NCI-H345 (cell line): Measurements from ENCODE around the gene BFAR.
"Not testable (repeated sequence)": the region's sequence is repeated elsewhere in the genome, so short reads cannot be mapped to it uniquely, and the experiment has no call there.

ENCODE experiments used
- DNase-seq: peaks from one replicate; lab custom pipeline; 2025; lab: John Stamatoyannopoulos, UW

The BFAR gene, protein sequence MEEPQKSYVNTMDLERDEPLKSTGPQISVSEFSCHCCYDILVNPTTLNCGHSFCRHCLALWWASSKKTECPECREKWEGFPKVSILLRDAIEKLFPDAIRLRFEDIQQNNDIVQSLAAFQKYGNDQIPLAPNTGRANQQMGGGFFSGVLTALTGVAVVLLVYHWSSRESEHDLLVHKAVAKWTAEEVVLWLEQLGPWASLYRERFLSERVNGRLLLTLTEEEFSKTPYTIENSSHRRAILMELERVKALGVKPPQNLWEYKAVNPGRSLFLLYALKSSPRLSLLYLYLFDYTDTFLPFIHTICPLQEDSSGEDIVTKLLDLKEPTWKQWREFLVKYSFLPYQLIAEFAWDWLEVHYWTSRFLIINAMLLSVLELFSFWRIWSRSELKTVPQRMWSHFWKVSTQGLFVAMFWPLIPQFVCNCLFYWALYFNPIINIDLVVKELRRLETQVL

DNA sequence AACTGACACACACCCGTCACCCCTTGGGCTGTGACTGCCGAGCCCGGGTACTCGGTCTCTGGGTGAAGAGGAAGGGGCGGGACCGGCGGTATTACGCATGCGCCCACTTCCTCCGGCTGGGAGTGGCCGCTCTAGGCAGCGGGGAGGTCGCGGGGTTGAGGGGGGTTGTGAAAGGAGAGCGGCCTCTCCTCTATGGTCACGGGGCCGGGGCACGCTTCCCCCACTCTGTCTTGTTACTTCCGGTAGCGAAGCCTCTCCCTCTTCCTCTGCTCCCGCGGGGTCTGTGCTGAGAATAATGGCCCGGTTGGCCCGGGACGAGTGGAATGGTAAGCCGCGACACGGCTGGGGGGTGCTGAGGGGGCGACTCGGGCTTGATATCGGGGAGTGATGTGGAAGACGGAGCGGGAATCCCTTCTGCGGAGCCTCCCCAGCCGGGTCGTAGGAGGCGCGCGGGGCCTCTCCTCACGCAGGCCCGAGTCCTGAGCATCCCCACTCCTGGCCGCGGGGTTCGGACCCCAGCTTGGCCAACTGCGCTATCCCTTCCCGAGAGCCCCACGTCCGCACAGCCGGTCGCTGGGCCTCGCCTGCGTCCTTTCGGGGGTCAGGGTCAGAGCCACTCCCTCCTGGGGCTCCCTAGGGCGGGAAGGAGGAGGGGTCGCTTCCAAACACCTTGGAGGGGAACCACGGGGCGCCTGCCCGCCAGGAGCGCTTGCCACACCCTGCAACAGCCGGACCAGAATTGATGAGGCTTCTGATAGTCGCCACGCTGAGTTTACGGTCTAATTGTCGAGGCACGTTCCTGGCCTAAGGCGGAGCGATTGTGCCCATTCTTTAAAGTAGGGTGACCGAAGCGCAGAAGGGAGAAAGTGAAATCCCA, at the start of gene BFAR:
TSS of gene BFAR (plus strand) at position 259 of the 877 bp plus-strand sequence. CDS start 11,396 bp downstream, outside the sequence.
- DNase-seq: peak; percentile 98

DNA sequence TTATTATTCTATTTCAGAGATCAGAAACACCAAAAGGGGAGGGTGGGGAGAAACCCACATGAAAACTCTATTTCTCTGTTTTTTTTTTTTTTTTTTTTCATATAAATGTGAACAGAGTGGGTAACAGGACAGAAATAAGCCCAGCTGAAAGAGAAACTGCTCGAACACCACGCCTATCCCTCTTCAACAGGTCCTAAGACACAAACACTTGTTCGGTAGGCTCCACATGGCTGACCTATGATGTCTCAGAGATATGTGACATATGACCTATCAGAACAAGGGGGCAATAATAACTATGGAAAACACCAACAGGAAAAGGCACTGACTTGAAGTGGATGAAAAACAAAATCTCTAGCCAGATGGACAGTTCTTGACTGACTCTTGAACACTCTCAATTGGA, 47.5 kb upstream of the BFAR start:
- no peak for DNase-seq

DNA sequence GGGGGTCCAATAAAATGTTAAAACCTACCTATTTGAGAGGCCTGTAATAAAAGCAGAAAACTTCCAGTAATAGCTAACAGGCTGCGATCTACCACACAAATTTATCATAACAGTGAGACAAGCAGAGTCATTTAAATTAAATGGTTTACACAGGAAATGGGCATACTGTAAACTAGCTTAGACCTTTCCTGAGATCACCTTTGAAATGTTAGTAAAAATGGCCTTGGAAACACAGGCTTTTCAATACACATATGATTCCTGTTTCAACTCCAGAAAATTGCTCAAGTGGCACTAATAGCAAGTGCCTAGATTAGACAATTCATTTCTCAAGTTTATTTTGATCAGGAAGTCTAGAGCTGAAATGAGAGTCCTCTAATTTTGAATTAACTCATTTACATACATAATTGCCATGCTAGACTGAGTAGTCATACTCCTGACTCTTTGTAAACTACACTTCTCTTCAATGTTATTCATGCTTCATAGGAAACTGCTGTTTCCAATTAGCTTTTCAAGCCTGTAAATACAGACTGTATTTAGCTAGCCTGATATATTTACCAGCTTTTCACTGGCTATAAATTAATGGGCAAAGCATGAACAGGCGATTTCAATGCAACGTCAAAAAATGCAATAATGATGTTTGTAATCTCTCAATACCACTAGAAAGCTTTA, 46.0 kb upstream of the BFAR start:
- DNase-seq: no peak

DNA sequence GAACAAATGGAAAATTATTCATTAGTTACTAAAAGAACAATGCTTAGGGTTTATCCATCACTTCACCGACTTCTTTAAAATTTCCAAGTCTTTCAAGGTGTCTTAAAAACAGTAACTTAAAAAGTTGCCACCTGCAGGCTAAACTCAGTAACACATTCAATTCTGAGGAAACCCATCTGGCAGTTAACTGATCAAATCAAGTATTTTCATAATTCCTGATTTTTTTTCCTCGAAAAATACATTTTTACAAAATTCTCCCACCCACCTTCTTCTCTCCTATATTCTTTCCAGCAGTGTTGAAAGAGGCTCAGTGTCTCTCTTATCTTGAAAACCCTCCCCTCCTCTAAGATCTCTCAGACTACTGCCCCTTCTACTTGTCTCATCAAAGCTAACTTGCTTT, 32.6 kb upstream of the BFAR start:
- DNase-seq: no peak

DNA sequence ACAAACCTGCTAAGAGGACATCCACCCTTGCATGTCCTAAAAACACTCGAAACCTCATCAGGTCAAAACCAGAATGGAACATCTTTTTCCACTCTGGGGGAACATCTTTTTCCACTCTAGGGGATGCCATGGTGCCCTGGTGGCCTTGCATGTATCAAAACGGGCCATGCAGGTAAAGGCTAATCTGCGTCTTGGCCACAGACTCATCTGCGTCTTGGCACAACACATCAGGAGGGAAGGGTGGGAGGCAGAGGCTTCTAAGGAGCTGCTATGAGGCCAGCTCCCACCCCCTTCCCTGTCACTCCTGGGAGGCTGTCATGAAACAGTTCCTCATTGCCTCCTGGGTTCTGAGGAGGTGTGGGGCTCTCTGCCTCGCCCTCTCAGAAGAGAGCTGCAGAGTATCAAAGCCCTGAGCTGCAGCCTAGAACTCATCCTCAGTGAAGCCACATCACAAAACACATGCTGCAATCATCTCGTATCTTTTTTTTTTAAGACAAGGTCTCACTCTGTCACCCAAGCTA, 30.2 kb upstream of the BFAR start:
- no peak for DNase-seq

DNA sequence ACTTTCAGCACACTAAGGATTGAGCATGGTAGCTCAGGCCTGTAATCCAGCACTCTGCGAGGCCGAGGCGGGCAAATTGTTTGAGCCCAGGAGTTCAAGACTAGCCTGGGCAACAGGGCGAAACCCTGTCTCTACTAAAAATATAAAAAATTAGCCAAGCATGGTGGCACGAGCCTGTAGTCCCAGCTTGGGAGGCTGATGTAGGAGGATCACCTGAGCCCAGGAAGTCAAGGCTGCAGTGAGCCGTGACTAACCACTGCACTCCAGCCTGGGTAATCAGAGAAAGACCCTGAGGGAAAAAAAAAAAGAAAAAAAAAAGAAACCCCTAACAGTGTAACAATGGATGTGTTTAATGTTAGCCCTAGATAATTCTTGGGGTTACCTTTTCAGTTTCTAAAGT, 26.6 kb upstream of the BFAR start:
- no peak for DNase-seq

DNA sequence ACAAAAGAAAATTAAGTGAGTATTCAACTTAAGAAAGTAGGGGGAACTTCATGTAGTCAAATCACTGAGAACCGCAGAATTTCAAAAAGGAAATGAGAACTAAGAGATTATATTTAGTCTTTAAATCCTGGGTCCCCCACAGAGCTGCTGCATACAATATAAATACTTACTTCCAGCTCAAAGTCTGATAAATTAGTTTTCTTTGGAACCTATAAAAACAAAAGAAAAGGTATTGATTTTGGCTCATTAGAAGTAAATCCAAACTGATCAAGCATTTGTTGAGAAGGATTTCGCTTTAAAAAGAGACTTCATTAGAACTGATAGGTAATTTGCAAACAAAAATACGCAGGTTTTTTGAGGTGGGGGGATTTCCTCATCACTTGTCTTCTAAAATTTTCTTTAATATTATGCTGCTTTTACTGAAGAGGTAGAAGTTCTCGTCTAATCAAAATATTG, 24.6 kb upstream of the BFAR start:
- DNase-seq: no peak

DNA sequence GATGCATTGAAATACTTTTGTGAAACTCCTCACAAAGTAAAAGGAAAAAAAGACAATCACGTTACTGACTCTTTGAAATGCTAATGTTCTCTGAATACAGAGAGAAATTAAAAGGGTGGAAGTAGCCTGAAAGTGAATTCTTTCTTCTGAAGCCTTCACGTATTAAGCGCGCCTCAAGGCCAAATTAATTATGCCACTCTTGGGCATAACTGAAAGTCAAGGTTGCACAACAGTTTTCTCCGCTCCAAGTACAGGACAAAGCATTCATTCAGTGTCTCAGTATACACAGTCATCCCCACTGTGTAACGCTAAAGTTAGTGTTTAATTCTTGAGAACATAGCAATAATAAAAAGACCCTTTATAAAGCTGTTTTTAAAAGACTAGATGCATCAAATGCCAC, 24.1 kb upstream of the BFAR start:
- DNase-seq: no peak

DNA sequence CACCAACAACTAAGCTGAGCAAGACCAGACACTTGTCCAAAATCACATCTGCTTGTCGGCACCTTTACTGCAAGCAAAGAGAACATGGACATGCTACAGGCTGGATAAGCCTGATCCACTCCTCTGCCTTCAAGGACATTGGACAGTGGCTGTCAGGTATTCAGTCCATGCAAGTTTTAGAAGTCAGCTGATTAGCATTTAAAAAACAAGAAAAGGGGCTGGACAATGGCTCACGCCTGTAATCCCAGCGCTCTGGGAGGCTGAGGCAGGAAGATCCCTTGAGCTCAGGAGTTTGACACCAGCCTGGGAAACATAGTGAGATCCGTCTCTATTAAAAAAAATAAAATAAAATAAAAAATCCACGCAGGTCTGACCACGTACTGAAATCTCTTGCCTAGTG, 23.0 kb upstream of the BFAR start:
- no peak for DNase-seq

DNA sequence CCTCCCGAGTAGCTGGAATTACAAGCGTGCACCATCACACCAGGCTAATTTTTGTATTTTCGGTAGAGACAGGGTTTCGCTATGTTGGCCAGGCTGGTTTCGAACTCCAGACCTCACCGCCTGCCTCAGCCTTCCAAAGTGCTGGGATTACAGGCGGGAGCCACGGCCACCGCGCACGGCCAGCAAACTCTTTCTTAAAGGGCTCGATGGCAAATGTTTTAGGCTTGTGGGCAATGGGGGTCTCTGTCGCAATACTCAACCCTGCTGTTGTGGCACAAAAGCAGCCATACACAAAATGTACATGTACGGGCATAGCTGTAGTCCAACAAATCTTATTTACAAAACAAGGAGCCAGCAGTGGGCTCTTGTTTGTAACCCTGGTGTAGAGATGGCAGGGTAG, 21.1 kb upstream of the BFAR start:
- DNase-seq: no peak

DNA sequence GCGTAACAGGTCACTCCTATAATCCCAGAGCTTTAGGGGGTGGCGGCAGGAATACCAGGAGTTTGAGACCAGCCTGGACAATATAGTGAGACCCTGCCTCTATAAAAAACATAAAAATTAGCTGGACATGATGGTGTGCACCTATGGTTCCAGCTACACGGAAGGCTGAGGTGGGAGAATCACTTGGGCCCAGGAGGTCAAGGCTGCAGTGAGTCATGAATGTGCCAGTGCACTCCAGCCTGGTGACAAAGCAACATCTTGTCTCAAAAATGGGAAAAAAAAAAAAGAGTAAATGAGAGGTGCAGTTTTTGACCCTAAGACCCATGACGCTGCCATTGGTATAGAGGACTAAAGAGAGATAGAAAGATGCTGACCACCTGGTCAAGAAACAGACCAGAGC, 18.8 kb upstream of the BFAR start:
- DNase-seq: no peak

DNA sequence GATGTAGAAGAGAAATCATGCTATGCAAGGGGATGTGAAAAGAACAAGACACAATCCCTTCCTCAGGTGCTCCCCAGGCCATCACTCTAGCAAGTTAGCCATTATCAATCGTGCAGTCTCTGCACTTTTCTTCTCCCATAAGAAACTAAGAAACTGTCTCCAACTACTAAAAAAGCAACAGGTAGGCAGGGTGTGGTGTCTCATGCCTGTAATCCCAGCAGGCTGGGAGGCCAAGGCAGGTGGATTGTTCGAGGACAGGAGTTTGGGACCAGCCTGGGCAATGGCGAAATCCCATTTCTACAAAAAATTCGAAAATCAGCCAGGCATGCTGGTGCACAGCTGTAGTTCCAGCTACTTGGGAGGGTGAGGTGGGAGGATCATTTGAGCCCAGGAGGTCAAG, 16.5 kb upstream of the BFAR start:
- DNase-seq: no peak

DNA sequence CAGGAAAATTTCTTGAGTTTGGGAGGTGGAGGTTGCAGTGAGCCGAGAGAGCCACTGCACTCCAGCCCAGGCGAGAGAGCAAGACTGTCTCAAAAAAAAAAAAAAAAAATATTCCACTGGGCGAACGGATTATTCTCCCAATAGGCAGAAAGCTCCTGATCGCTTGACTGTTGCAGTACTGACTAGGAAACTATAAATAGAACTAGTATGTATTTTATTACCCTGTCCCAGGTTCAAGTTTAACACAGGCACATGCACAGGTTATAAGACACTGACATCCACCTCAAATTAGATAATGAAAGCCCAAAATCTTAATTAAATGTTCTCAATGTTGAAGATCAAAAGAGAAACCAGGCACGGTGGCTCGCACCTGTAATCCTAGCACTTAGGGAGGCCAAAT, 14.2 kb upstream of the BFAR start:
- no peak for DNase-seq

DNA sequence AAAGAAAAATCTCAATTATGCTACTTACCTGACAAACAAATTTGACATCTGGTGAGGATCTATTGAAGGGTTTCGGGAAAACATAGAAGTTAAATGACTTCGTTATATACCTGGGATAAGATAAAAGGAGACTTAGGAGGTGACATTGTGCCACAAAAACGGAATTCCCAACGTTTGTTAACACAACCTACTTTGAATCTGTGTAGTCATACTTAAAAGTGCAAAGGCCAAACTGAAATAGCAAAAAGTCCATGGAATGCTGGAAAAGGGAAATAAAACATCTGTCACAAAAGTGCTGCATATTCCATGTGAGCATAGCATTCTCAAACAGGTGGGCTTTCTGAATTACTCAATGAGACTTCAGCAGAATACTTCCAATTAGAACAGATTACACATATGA, 5.7 kb upstream of the BFAR start:
- DNase-seq: no peak

DNA sequence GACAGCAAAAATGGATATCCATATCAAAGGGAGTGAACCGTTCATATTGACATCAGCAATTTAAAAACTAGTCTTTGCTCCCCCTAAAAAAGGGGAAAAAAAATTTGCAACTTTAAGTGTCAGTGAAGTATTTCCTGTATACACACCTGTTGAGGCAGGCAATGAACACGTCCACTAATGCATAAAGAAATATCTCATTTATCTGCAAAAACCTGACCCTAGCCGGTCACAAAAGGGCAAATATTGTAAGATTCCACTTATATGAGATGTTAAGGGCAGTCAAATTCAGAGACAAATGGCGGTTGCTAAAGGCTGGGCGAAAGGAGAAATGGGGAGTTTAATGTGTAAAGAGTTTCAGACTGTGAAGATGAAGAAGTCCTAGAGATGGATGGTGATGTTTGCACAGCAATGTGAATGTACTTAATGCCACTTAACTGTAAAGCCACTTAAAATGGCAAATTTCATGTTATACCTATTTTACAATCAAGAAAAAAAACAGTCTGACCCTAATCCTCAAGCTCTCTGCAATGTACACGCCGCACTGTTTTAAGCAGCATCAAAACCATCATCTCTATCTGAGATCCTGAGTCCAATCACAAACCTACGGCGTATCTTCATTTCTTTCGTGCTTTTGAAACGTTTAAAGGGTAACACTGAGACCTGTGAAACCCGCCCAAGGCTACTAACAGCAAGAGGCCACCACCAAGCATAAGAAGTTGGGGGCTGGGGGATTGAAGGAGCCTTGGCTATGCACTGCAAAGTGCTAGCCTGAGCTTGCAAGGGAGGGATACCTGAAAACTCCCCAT, 3.7 kb upstream of the BFAR start:
- DNase-seq: no peak

DNA sequence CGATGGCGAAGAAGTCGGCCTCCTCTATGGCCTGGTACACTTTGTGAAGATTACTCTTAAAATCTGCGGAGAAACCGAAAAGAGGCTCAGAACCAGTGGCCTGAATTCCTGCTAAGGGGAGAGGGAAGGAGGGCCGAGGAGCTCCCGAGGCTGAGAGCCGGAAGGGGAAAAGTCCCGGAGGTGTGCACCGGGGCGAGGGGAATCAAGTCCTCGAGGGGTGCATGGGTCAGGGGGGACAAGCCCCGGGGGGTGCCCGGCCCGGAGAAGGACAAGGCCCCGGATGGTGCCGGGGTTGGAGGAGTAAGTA, 3.2 kb upstream of the BFAR start:
- DNase-seq: no peak

DNA sequence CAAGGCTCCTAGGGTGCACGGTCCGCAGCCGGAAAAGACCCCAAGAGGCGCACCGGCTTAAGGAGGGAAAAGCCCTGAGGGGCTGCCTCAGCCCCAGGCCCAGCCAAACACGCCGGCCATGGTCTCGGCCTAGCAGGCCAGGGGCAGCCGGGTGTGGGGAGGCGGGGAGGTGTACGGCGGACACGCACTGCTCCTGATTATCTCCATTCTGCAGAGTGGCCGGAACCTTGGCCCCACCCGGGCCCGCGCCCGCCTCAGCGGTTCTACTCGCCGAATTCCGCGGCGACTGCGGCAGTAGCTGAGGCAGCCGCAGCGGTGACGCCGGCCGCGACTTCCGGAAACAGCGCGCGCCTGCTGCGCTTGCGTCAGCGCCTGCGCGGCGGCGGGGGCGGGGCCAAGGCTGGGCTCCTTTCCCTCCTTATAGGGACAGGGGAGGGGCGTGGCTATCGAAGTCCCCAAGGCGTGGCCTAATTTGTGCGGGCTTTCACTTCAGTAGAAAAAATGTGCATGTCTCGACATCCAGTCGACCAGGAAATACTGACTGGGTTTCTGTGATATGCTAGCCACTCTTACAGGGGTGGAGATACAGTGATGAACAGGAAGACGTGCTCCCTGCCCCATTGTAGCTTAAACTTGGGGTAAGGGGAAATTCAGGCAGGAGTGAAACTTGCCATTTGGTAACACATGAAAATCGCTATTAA, 2.7 kb upstream of the BFAR start, which contains the start of gene PARN:
TSS of gene PARN (minus strand) at position 342 of the 701 bp plus-strand sequence. CDS start at position 207, 135 bp downstream.
- DNase-seq: peak; percentile 96

DNA sequence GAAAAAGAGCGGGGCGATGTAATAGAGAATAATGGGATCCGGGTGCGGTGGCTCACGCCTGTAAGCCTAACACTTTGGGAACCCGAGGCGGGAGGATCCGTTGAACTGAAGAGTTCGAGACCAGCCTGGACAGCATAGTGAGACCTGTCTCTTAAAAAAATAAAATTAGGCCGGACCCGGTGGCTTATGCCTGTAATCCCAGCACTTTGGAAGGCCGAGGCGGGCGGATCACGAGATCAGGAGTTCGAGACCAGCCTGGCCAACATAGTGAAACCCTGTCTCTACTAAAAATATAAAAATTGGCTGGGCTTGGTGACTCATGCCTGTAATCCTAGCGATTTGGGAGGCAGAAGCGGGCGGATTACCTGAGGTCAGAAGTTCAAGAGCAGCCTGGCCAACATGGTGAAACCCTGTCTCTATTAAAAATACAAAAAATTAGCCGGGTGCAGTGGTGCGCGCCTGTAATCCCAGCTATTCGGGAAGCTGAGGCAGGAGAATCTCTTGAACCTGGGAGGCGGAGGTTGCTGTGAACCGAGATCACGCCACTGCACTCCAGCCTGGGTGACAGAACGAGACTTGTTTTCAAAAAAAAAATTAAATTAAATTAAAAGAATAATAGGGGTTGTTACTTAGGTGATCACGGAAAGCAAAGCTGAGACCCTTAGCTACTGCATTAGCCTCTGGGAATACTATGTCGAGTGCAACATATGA, 2.0 kb upstream of the BFAR start:
- not testable (repeated sequence) for DNase-seq

DNA sequence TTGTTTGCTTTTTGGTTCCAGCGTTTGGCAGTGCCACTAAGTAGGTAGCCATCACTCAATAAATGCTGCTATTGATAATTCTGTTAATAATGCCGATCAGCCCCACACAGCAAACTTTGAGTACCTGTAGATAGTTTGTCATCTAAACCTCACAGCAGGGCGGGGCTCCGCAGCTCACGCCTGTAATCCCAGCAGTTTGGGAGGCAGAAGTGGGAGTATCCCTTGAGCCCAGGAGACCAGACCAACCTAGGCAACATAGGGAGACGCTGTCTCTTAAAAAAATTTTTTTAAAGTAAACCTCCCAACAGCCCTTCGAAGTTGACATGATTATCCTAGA, 1.6 kb downstream of the BFAR start:
- no peak for DNase-seq
